GM19455 (cell line): ENCODE data around the gene CLDN6.

Source experiments
- ATAC-seq: cut with Tn5 transposase; IDR thresholded peaks from one replicate; pipeline ENCODE4 v1.9.1; 2021; ENCODE audit not compliant: unreplicated experiment

CLDN6 gene

GRCh38 chr16:2973093-2973492, 44.9 kb downstream of the CLDN6 start:
- no peak for ATAC-seq

GRCh38 chr16:2971985-2972784, 45.8 kb downstream of the CLDN6 start:
- no peak for ATAC-seq

- no peak for ATAC-seq
Measured at GRCh38 chr16:2971134-2971984, 46.6 kb downstream of the CLDN6 start.

GRCh38 chr16:2970563-2970962, 47.4 kb downstream of the CLDN6 start:
- no peak for ATAC-seq

GRCh38 chr16:2969545-2970521, 48.1 kb downstream of the CLDN6 start:
- no peak for ATAC-seq

- ATAC-seq: peak; percentile 76
Measured at GRCh38 chr16:2968738-2969544, 49.0 kb downstream of the CLDN6 start, which contains the start of gene PAQR4. Gene PAQR4 (plus strand): TSS chr16:2969348. CDS start chr16:2969675, 327 bp downstream.

GRCh38 chr16:2968368-2968737, 49.6 kb downstream of the CLDN6 start:
- no peak for ATAC-seq

GRCh38 chr16:2967721-2968161, 50.2 kb downstream of the CLDN6 start:
- ATAC-seq: no peak

- ATAC-seq: no peak
Measured at GRCh38 chr16:2967211-2967631, 50.8 kb downstream of the CLDN6 start.

- ATAC-seq: no peak
Measured at GRCh38 chr16:2966808-2967191, 51.2 kb downstream of the CLDN6 start.

GRCh38 chr16:2966043-2966807, 51.8 kb downstream of the CLDN6 start:
- no peak for ATAC-seq
